Stimulated activated CD8-positive, alpha-beta memory T cell treated with anti-CD3 and anti-CD28 coated beads, Interleukin-12 subunit alpha, Interleukin-12 subunit beta, amount 100 ng/mL, for 4 hours (primary cell): ENCODE measurements around the gene CHST10.
"Not testable (repeated sequence)": the region's sequence is repeated elsewhere in the genome, so short reads cannot be mapped to it uniquely, and the experiment has no call there.

ENCODE experiments used
- DNase-seq: peaks from one replicate; pipeline ENCODE4 v3.0.0-alpha.2; 2020; ENCODE audit warnings: low read depth

The CHST10 gene

DNA sequence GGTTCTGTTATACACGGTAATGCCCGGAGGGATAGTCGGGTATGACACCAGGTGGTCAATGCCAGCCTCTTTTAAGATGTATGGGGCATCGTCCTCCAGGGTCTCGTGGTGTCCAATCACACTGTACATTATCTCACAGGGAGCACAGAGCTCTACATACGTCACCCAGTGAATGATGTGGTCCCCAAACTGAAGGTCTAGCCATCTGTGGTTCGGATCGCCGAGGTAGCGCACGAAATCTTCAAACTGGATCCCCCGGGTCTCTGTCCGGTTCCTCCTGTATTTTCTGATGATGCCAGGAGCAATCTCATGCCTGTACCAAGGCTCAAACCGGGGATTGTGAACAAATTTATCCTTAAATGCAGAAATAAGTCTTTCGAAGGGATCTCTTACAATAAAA lies 24.1 kb downstream of the CHST10 start:
- no peak for DNase-seq

DNA sequence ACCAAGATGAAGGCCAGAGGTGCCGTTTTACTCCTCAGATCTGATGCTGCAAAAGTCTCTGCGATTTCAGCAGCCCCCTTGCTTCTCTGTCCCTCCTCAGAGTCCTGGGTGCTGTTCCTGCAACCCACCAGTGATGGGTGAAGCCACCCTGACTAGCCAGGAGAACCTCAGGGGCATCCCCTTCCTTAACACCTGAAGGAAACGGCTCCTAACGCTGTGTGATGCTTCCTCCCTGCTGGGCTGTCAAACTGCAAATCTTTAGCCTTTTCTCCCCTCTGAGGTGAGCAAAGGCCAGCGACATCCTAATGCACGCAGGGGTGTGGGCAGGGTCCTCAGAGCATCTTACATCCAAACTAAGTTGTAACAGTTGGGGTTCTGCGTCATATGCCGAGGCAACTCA lies 24.8 kb downstream of the CHST10 start:
- no peak for DNase-seq

DNA sequence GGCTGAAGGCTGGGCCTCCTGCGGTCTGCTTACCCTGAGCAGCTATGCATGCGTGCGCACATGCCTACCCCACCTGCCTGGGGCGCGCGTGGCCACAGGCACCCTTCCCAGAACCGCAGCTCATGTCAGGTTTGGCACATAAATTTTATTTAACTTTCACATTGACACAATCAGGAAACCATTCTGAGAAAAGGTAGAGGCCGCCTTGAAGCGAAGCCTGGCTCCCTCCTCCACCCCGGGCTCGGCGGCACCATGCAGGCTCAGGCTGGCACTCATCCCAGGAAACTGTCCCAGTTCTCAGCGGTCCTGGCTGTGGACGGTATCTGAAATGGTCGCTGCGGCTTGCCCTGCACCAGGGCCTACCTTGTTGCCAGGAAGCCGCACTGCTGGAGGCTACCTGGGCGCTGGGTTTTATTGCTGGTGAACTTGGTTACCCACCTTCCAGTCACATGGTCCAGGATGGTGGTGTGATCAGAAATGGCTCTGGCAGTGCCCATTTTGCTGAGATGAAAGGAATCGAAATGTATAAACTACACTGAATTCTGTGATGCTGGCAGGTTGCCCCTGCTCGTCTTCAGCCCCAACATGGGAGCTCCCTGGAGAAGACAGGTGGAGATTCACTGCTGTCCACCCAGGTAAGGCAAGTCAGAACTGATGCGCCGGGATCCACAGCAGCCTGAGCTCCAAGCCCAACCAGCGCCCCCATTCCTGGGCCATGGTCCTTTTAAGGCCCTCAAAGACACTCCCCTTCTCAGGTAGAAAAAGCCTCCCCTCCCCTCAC lies 25.5 kb downstream of the CHST10 start:
- DNase-seq = no peak

DNA sequence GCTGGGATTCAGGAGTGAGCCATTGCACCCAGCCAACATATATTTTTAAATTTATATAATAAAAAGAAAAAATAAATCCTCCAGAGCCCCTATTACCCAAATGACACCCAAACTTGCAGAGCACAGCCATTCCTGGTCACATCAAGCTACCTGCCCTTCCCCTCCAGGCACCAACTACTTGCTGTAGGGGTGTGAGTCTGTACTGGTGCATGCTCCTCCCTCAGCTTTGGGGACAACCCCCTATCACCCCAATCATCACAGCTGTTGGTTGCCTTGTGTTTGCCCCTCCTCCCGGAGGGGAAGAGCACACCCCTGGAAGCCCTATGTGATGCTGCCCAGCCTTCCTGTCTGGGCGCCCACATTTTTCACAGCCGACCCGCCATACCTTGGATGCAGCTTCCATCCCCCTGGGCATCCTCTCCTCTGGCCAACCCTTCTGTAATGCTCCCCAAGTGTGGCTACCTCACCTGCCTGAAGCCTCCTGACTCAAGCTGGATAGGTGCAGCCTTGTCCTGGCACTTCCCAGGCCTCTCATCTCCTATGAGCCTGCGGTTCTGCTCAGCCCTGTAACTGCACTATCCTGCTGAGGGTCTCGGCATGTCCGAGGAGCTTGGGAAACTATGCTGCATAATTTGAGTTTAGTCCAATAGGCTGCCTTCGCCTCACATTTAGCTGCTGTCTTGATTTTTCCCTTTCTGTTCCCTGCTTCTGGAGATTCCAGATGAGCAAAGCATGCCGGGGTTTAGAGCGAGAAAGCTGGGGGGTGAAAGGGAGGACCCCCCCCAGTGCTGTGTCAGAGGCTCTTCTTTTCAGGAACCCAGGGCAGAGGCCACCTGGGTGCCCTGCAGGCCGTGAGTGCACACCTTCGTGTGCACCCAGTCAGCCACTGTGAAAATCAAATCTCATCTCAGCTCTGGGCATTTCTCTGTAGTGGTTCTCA lies 27.2 kb downstream of the CHST10 start:
- no peak for DNase-seq

DNA sequence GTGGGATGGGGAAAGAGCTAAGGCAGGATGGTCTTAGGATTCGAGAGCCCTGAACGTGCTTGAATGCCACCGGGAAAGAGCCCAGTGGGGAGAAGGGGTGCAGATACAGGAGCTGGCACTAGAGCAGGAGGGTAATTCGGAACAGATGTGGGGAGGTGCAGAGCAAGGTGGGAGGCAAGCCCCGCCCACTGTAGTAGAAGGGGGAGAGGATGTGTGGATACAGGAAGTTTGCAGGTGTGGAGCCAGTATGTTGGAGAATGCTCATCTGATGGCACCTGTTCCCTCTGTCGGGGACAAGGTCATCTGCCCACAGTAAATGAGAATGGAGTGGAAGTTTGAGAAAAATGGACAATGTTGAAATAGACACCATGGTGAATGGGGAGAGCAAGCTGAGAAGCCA lies 28.8 kb downstream of the CHST10 start:
- DNase-seq = no peak

DNA sequence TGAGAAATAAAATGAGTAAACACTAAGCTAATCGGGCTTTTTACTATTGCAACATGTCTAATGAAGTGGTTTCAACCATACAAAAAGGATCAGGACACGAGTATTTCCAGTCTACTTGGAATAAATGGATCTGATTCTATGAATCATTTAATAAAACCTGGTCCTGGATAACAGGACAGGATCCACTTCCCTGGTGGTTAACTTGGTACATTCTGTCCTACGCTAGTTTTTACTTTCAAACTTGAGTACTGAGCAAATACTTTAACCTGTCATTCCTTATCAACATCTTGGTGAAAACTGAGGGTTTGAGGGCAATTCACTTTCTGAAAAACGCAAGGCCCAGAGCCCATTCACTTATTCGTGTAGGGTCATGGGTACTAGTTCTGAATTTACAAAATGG lies 33.5 kb downstream of the CHST10 start:
- DNase-seq = no peak

DNA sequence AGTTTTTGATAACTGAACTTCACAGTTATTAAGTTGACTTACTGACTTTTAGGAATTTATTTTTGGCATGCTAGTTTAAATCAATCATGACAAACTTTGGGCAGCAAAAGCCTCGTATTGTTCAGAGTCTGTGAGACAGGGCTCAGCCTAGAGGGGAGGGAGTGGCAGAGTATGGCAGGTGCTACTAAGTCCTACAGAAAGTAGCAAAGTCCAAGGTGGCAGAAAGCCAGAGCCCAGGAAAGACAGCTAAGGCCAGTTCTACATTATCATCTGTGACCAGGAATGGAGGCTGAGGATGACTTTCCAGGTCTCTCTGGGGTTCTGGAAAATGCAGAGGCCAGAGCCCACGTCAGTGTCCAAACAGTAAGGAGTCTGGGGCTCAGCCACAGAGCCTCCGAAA lies 34.2 kb downstream of the CHST10 start:
- DNase-seq = no peak

DNA sequence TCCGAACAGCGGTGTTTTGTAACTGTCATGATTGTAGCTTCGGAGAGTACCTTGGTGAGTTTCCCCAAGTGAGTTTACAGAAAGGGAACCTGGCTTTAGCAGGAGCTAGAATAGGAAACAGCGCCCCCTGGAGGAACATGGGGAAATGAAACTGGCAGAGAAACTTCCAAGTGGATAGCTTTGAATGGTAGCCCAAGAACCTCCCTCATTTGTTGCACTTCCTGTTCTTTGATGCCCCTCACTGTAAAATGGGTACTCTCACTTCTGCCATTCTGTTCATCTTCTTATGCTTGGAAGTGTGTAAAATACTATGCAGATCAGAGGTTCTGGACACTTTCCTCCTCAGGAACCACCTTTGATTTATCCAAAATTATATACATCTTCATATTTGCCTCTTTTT lies 36.2 kb downstream of the CHST10 start:
- peak; percentile 23 for DNase-seq

DNA sequence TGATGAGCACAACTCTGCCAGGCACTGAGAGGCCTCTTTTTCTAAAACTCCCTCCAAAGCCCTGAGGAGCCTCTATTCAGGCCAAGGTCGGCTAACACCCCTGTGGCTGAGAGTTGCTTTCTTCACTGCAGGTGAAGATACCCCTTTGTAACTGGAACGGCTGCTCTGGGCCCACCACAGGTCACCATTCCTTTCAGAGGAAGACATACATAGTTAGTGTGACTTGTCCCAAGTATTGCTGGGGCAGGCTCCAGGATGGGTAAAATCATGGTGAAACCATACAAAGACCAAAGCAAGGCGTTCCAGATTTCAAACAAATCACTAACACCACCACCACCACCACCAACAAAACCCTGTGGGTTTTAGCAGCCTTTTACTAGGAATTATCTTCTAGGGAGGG lies 36.8 kb downstream of the CHST10 start:
- no peak for DNase-seq

DNA sequence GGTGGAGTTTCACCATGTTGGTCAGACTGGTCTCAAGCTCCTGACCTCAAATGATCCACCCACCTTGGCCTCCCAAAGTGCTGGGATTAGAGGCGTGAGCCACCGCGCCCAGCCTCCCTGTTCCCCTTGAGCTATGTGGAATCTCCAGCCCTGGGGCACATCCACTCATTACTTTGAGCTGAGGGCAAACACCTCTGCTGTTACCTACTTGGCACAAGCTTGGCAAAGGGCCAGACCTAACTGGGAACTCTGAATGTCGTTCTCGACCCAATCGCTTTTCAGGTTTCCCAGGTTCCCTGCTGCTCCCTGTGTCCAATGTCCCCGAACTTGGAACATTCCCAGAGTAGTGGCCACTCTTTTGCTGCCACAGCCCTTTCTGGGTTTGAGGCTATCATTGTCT lies 40.6 kb downstream of the CHST10 start:
- DNase-seq = no peak

DNA sequence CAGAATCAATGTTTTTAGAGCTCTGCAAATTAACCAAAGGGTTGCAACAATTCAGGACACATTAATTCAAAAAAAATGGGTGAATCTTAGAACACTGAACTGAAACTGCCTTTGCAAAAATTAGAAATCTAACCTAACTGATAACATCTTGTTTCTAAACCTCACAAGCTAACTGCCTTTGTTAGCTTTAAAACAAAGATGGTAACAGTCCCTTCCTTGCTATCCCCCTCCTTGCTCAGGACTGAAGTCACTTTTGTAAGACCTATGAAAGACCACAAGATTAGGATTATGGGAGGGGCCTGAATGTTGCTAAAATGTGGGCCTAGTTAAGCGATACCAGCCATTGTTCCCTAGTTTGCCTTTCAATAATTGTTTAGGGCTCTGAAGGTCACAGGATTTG lies 50.3 kb downstream of the CHST10 start:
- no peak for DNase-seq

DNA sequence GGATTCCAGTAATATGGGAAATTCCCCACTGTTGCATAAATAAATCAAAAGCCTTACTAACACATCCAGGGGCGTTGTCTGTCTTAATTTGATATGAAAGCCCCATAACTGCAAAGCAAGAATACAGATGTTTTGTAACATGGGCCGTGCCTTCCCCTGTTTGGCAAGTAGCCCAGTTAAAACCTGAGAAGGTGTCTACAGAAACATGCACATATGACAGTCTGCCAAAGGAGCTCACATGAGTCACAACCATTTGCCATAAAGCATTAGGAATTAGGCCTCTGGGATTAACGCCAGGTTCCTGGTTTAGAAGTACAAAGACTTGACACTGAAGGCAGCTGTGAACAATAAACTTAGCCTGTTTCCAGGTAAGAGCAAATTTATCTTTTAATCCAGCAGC lies 52.0 kb downstream of the CHST10 start:
- no peak for DNase-seq

DNA sequence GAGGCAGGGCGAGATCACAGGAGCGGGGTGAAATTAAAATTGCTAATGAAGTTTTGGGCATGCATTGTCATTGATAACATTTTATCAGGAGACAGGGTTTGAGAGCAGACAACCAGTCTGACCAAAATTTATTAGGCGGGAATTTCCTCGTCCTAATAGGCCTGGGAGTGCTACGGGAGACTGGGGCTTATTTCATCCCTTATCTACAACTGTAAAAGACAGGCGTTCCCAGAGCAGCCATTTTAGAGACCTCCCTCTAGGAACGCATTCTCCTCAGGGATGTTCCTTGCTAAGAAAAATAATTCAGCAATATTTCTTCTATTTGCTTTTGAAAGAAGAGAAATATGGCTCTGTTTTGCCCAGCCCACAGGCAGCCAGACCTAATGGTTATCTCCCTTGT lies 55.2 kb downstream of the CHST10 start:
- DNase-seq = not testable (repeated sequence)

DNA sequence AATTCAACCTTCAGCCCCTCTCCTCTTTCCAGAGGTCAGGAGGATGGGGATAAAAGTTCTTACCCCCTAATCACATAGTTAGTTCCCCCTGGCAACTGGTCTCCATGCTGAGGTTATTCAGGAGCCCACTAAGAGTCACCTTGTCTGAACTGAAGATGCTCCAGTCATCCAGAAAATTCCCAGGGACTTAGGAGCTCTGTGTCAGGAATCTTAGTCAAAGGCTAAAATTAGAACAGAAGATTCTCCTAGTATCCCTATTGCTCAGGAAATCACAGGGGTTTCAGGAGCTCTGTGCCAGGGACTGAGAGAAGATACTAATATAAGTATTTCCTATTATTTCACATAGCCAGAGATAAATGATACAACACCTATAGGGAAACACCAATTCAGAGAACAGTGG lies 57.9 kb downstream of the CHST10 start:
- DNase-seq = no peak

DNA sequence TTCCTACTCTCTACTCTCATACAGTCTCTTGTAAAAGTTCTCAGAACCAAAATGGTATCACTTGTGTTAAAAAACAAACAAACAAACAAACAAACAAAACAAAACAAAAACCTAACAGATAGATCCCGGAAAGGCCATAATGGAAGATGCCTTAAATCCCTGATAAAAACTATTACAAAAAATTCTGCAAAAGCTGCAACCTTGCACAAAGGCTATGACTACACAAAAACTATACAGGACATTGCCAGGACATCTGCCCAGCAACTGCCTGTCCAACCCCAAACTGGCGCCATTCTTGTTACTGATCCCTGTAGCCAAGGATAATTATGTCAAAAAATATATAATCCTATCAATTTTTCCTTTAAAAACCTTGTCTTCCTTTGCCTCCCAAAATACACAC lies 58.9 kb downstream of the CHST10 start:
- no peak for DNase-seq

DNA sequence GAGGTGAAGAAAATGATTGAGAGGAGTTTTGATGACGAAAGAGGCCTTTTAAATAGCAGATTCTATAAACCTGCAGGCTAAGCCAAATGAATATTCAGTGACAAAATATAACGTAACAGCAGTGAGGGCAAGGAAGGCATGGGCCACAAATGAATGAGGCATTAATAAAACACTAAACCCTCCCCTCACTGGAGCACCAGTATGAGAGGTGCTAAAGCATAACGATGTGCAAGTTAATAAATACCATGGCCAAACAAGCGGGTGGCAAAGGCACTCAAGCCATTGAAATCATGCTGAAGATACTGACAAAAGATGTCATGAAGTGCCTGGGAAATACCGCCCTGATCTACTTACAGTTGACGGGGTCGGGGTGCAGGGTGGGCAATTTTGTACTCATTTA lies 64.9 kb downstream of the CHST10 start:
- DNase-seq = no peak

DNA sequence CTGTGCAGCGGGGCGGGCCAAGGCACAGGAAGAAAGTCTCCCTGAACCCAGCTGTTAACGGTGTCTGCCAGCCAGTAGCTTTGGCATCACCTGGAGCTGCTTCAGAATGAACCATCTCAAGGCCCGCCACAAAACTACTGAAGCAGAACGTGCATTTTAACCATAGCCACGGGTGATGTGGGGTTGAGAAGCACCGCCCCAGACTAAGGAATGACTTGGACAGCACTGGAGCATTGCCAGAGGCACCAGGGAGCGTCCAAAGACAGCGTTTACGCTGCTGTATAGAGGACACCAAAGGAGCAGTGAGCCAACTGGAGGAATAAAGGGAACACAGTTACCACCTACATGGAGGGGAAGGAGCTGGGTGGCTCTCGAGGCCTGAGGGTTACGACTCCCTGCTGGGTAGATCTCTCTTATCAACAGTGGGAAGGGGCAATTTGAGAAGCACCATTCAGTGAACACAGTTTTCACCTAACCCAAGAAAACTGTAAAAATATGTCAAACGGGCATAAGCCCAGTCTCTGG lies 66.7 kb downstream of the CHST10 start:
- no peak for DNase-seq

DNA sequence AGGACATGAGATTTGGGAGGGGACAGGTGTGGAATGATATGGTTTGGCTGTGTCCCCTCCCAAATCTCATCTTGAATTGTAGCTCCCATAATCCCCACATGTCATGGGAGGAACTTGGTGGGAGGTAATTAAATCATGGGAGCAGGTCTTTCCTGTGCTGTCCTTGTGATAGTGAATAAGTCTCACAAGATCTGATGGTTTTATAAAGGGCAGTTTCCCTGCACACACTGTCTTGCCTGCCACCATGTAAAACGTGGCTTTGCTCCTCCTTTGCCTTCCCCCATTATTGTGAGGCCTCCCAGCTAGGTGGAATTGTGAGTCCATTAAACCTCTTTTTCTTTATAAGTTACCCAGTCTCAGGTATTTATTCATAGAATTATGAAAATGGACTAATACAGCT lies 72.3 kb downstream of the CHST10 start:
- not testable (repeated sequence) for DNase-seq

DNA sequence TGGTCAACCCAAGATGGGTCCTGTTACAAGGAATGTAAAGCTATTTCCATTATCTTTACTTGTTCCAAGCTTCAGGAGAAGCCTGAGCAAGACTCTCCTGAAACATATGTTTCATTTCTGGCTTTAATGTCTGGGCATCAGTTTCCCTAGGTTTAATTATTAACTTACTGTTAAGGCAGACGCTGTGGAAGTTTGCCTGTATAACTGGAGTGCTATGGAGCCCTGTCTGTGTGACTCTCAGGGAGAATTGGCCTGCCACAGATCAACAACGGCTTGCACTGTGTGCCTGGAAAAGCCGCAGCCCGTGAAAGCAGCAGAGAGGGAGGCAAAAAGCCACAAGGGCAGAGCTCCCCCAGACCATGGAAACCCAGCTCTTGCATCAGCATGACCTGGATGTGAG lies 73.0 kb downstream of the CHST10 start:
- DNase-seq = no peak

DNA sequence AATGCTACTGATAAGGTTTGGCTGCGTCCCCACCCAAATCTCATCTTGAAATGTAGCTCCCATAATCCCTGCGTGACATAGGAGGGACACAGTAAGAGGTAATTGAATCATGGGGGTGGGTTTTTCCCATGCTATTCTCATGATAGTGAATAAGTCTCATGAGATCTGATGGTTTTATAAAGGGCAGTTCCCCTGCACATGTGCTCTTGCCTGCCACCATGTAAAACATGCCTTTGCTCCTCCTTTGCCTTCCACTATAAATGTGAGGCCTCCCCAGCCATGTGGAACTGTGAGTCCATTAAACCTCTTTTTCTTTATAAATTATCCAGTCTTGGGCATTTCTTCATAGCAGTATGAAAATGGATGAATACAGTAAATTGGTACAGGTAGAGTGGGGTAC lies 75.0 kb downstream of the CHST10 start:
- DNase-seq = not testable (repeated sequence)
